HCT116 (cell line): Measurements from ENCODE around the gene CDH23. TPM values are rescaled to one million over a fixed set of nuclear protein-coding genes. Genes with fewer than 3 reads are reported as not detected.

Experiments used
- ATAC-seq: fragments of 200-7000 bp; cut with Tn5 transposase; 2 replicates; pipeline ENCODE4 v1.9.1; 2020; ENCODE audit warnings: mild to moderate bottlenecking, moderate library complexity
- BruUV-seq: library from RNA; stranded (reverse); fragments of 400-500 nt; replicated peaks from 2 replicates; lab custom pipeline; 2021; lab: Mats Ljungman, UMichigan
- CTCF ChIA-PET: fragments of 300-600 bp; sonication (Branson Sonifier 250); formaldehyde crosslinking; loops from one replicate; lab custom pipeline; 2021; ENCODE audit warnings: antibody characterized with exemption; lab: Charles Lee
- POLR2A ChIA-PET: fragments of 300-600, 350-600 bp; sonication (Branson Sonifier 250); formaldehyde crosslinking; loops from one replicate; lab custom pipeline; 2021; ENCODE audit warnings: antibody characterized with exemption; lab: Charles Lee
- RAD21 ChIA-PET, 2 experiments: fragments of 300-600 bp; sonication (Branson Sonifier 250); formaldehyde crosslinking; loops; one replicate each; lab custom pipeline; 2023; ENCODE audit warnings: low total read pairs in 2 of 2; ENCODE audit not compliant: uncharacterized antibody in 2 of 2, unreplicated experiment in 2 of 2, low non-redundant PET in 1 of 2; lab: Charles Lee
- DNase-seq: peaks from one replicate; pipeline ENCODE4 v3.0.0-alpha.2; 2010; ENCODE audit warnings: low read depth, low spot score
- H2AFZ ChIP-seq: fragments of 200-600 bp; shearing (Covaris generic), sonication (generic); 2 replicates; pipeline ENCODE4 v1.6.1; 2017; ENCODE audit warnings: low read depth, mixed run types, mixed read lengths, antibody characterized with exemption, low read length; ENCODE audit not compliant: poor library complexity, severe bottlenecking
- H3K27ac ChIP-seq: 2 replicates; pipeline ENCODE4 v1.5.1; 2012; ENCODE audit warnings: low read depth, low read length
- H3K27me3 ChIP-seq: fragments of 200-600 bp; sonication (generic); 2 replicates; pipeline ENCODE4 v1.6.1; 2016; ENCODE audit warnings: mixed run types, low read length, mixed read lengths; ENCODE audit not compliant: insufficient read depth
- H3K36me3 ChIP-seq, 2 experiments: fragments of 200-500 bp in 1 of 2; fragments of 200-600 bp in 1 of 2; sonication (Bioruptor generic) in 1 of 2; sonication (generic) in 1 of 2; 2 replicates each; pipeline versions ENCODE4 v1.5.1 to v1.6.1; 2014 to 2016; ENCODE audit warnings: low read length in 2 of 2, inconsistent platforms in 1 of 2, mixed read lengths in 1 of 2, mixed run types in 1 of 2; ENCODE audit not compliant: insufficient read depth in 2 of 2, control insufficient read depth in 1 of 2
- H3K4me1 ChIP-seq, 2 experiments: fragments of 200-600 bp in 1 of 2; sonication (generic) in 1 of 2; 2 replicates each; pipeline versions ENCODE4 v1.5.1 to v1.6.1; 2012 to 2017; ENCODE audit warnings: low read length in 2 of 2, inconsistent platforms in 1 of 2, mild to moderate bottlenecking in 1 of 2, mixed read lengths in 1 of 2, mixed run types in 1 of 2, moderate library complexity in 1 of 2; ENCODE audit not compliant: insufficient read depth in 2 of 2, control insufficient read depth in 1 of 2
- H3K4me2 ChIP-seq: fragments of 200-600 bp; sonication (generic); 2 replicates; pipeline ENCODE4 v1.6.1; 2017; ENCODE audit warnings: mixed run types, low read length, mixed read lengths
- H3K4me3 ChIP-seq, 2 experiments: fragments of 200-600 bp in 1 of 2; sonication (generic) in 1 of 2; replicated peaks in 1 of 2; 2 replicates each; pipeline ENCODE4 v1.5.1; 2011 to 2016; ENCODE audit warnings: low read length in 2 of 2, control low read depth in 1 of 2, low read depth in 1 of 2, mild to moderate bottlenecking in 1 of 2, mixed read lengths in 1 of 2, mixed run types in 1 of 2
- H3K79me2 ChIP-seq: fragments of 200-600 bp; sonication (generic); 2 replicates; pipeline ENCODE4 v1.6.1; 2017; ENCODE audit warnings: mild to moderate bottlenecking, mixed run types, low read length, moderate library complexity, mixed read lengths; ENCODE audit not compliant: insufficient read depth
- H3K9ac ChIP-seq: fragments of 200-600 bp; sonication (generic); 2 replicates; pipeline ENCODE4 v1.6.1; 2016; ENCODE audit warnings: low read length, mixed read lengths
- H3K9me2 ChIP-seq: fragments of 200-600 bp; sonication (generic), shearing (Covaris generic); 2 replicates; pipeline ENCODE4 v1.6.1; 2017; ENCODE audit warnings: mixed run types, mild to moderate bottlenecking, moderate library complexity; ENCODE audit not compliant: insufficient read depth
- H3K9me3 ChIP-seq, 2 experiments: fragments of 200-500 bp in 1 of 2; fragments of 200-600 bp in 1 of 2; sonication (Bioruptor generic) in 1 of 2; sonication (generic) in 1 of 2; 2 replicates each; pipeline ENCODE4 v1.6.1; 2014 to 2017; ENCODE audit warnings: low read length in 2 of 2, mixed read lengths in 2 of 2, inconsistent platforms in 1 of 2, low read depth in 1 of 2, mild to moderate bottlenecking in 1 of 2, mixed run types in 1 of 2, moderate library complexity in 1 of 2; ENCODE audit not compliant: control insufficient read depth in 1 of 2, insufficient read depth in 1 of 2
- H4K20me1 ChIP-seq: fragments of 200-600 bp; sonication (generic), shearing (Covaris generic); 2 replicates; pipeline ENCODE4 v1.6.1; 2017; ENCODE audit warnings: mixed run types, mild to moderate bottlenecking, moderate library complexity; ENCODE audit not compliant: insufficient read depth
- ATF3 ChIP-seq: IDR thresholded peaks from 2 replicates; pipeline ENCODE4 v1.6.1; 2012
- CBX3 ChIP-seq: IDR thresholded peaks from 2 replicates; pipeline ENCODE4 v1.6.1; 2012; ENCODE audit warnings: low read depth
- EGR1 ChIP-seq: IDR thresholded peaks from 2 replicates; pipeline ENCODE4 v1.6.1; 2012; ENCODE audit warnings: low read depth
- FOSL1 ChIP-seq: IDR thresholded peaks from 2 replicates; pipeline ENCODE4 v1.6.1; 2012; ENCODE audit warnings: low read depth
- JUND ChIP-seq: IDR thresholded peaks from 2 replicates; pipeline ENCODE4 v1.6.1; 2012
- RAD21 ChIP-seq: IDR thresholded peaks from 2 replicates; pipeline ENCODE4 v1.6.1; 2012; ENCODE audit warnings: low read depth, mild to moderate bottlenecking
- REST ChIP-seq: IDR thresholded peaks from 2 replicates; pipeline ENCODE4 v1.6.1; 2012; ENCODE audit warnings: low read depth
- SIN3A ChIP-seq: IDR thresholded peaks from 2 replicates; pipeline ENCODE4 v1.6.1; 2012; ENCODE audit warnings: low read depth
- SRF ChIP-seq: IDR thresholded peaks from 2 replicates; pipeline ENCODE4 v1.6.1; 2012; ENCODE audit warnings: low read depth
- TCF7L2 ChIP-seq: IDR thresholded peaks from 2 replicates; pipeline ENCODE4 v1.7.0; 2011; ENCODE audit warnings: borderline replicate concordance, inconsistent platforms; ENCODE audit not compliant: insufficient read depth, insufficient read length; ENCODE audit errors: extremely low read depth
- YY1 ChIP-seq: IDR thresholded peaks from 2 replicates; pipeline ENCODE4 v1.6.1; 2011; ENCODE audit warnings: low read length, low read depth, moderate library complexity, mild to moderate bottlenecking; ENCODE audit not compliant: insufficient replicate concordance; ENCODE audit errors: extremely low read depth
- ZFX ChIP-seq: fragments of 450-650 bp; IDR thresholded peaks from 2 replicates; pipeline ENCODE4 v1.6.1; 2017
- ZNF274 ChIP-seq: fragments of 200-500 bp; sonication (Bioruptor generic); IDR thresholded peaks from 2 replicates; pipeline ENCODE4 v1.6.1; 2014; ENCODE audit warnings: mild to moderate bottlenecking, low read depth, low read length, inconsistent platforms
- intact Hi-C: fragments of 100-400 bp; cut with micrococcal nuclease; formaldehyde crosslinking; loops from 2 replicates; pipeline ENCODE4 v1.10.0; 2022
- total RNA-seq: library from RNA; stranded (reverse); gene quantifications from one replicate; pipeline ENCODE4 v1.2.1, GENCODE V29; 2021; ENCODE audit not compliant: unreplicated experiment

Gene CDH23
- total RNA-seq, 1 experiment from 2014 or later, result not detected

GRCh38 chr10:71423250-71423649 lies 26.5 kb downstream of the CDH23 start:
- RAD21 ChIA-PET, result no interaction called here
- no TSS peak for BruUV-seq

GRCh38 chr10:71423901-71424300 lies 27.2 kb downstream of the CDH23 start:
- Histone ChIP-seq H3K79me2 (no peaks in the 10 kb centered on the region), H3K9me3 (no peaks in the 10 kb centered on the region), H3K4me1 (no peaks in the 10 kb centered on the region), H3K9me2 (no peaks in the 10 kb centered on the region), H4K20me1 (no peaks in the 10 kb centered on the region), H3K27ac (no peak overlapping the region)
- RAD21 ChIA-PET, result no interaction called here
- intact Hi-C loops, result no loop called here
- DNase-seq, result no peak
- TF ChIP-seq ZFX, result no peak
- TF ChIP-seq TCF7L2, result no peak
- TF ChIP-seq YY1, result no peak
- TF ChIP-seq REST, result no peak
- TF ChIP-seq JUND, result no peak
- no peak for TF ChIP-seq EGR1
- TF ChIP-seq SIN3A, result no peak
- TF ChIP-seq RAD21, result no peak
- no peak for TF ChIP-seq ATF3
- TF ChIP-seq, all 23 proteins: peak for 0
- no peak overlapping the region for H3K4me3 ChIP-seq
- ChIA-PET POLR2A (no interaction called here), CTCF (no interaction called here)
- ATAC-seq, result no peak
- H3K4me2 ChIP-seq, result no peak overlapping the region
- no peaks in the 10 kb centered on the region for H3K36me3 ChIP-seq
- H2AFZ ChIP-seq, result no peak overlapping the region
- no peak overlapping the region for H3K9ac ChIP-seq
- BruUV-seq, result no TSS peak
- 0 out of 2 replicates have a peak, but pooled peaks cover 3% of the 10 kb centered on the region for H3K27me3 ChIP-seq

More at GRCh38 chr10:71423250-71423649, 26.5 kb downstream of the CDH23 start:
- H3K4me1 ChIP-seq, result no peaks in the 10 kb centered on the region
- H4K20me1 ChIP-seq, result no peaks in the 10 kb centered on the region
- no peaks in the 10 kb centered on the region for H3K9me2 ChIP-seq
- intact Hi-C loops, result no loop called here
- H3K27ac ChIP-seq, result no peak overlapping the region
- POLR2A ChIA-PET, result no interaction called here
- CTCF ChIA-PET, result no interaction called here
- H2AFZ ChIP-seq, result no peak overlapping the region
- no peaks in the 10 kb centered on the region for H3K36me3 ChIP-seq
- DNase-seq (no peak), ATAC-seq (no peak)
- H3K79me2 ChIP-seq, result no peaks in the 10 kb centered on the region
- H3K9ac ChIP-seq, result no peak overlapping the region
- no peak overlapping the region for H3K4me2 ChIP-seq
- 0 out of 2 replicates have a peak, but pooled peaks cover 3% of the 10 kb centered on the region for H3K27me3 ChIP-seq
- H3K9me3 ChIP-seq, result no peaks in the 10 kb centered on the region
- no peak for TF ChIP-seq CBX3
- TF ChIP-seq SIN3A, result no peak
- no peak for TF ChIP-seq ZNF274
- TF ChIP-seq SRF, result no peak
- no peak for TF ChIP-seq FOSL1
- no peak overlapping the region for H3K4me3 ChIP-seq
